ENCODE results near the gene NPTX1.

The NPTX1 gene, protein sequence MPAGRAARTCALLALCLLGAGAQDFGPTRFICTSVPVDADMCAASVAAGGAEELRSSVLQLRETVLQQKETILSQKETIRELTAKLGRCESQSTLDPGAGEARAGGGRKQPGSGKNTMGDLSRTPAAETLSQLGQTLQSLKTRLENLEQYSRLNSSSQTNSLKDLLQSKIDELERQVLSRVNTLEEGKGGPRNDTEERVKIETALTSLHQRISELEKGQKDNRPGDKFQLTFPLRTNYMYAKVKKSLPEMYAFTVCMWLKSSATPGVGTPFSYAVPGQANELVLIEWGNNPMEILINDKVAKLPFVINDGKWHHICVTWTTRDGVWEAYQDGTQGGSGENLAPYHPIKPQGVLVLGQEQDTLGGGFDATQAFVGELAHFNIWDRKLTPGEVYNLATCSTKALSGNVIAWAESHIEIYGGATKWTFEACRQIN

DNA sequence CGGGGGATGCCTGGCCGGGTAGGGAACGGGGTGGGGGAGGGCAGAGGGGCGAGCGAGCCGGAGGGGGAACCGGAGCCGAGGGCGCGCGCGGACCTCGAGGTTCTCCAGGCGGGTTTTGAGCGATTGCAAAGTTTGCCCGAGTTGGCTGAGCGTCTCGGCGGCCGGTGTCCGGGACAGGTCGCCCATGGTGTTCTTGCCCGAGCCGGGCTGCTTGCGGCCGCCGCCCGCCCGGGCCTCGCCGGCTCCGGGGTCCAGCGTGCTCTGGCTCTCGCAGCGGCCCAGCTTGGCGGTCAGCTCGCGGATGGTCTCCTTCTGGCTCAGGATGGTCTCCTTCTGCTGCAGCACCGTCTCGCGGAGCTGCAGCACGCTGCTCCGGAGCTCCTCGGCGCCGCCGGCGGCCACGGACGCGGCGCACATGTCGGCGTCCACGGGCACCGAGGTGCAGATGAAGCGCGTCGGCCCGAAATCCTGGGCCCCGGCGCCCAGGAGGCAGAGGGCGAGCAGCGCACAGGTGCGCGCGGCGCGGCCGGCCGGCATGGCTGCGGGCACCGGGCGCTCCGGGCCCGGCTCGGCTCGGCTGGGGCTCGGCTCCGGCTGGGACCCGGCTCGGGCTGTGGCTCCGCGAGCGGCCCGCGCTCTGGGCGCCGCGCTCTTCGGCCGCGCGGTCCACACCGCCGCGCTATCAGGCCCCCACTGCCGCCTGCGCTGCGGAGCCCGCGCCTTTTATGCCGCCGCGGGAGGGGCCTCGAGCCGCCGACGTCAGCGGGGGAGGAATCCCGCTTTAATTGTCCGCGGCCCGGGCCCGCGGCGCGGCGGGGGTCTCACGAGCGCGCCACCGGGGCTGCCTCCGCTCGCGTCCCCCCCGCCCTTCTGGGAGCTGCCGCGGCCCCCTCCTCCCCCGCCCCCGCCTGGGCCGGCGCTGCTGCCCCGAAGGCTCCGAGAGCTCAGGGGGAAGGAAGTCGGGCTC, at the start of gene NPTX1:
Gene NPTX1 (minus strand): TSS at position 698 of the 967 bp plus-strand sequence. CDS start 161 bp downstream, at position 537.
- no peak for DNase-seq
- Histone ChIP-seq H3K27ac (no peak within 1 kb of the TSS), H3K36me3 (replicated peaks) (no peaks in the 10 kb centered on the region), H3K4me3 (ENCODE audit: low read depth, low read length) (peak within 1 kb of the TSS; percentile 46), H3K27me3 (replicated peaks) (peaks cover 3% of the 10 kb centered on the region)
- TF ChIP-seq, protein P1, sequence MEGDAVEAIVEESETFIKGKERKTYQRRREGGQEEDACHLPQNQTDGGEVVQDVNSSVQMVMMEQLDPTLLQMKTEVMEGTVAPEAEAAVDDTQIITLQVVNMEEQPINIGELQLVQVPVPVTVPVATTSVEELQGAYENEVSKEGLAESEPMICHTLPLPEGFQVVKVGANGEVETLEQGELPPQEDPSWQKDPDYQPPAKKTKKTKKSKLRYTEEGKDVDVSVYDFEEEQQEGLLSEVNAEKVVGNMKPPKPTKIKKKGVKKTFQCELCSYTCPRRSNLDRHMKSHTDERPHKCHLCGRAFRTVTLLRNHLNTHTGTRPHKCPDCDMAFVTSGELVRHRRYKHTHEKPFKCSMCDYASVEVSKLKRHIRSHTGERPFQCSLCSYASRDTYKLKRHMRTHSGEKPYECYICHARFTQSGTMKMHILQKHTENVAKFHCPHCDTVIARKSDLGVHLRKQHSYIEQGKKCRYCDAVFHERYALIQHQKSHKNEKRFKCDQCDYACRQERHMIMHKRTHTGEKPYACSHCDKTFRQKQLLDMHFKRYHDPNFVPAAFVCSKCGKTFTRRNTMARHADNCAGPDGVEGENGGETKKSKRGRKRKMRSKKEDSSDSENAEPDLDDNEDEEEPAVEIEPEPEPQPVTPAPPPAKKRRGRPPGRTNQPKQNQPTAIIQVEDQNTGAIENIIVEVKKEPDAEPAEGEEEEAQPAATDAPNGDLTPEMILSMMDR (IDR thresholded peaks at IDR 0.05; ENCODE audit: low read depth, low read length, missing control alignments): no peak
- in situ Hi-C loops (cut with HindIII; ENCODE audit: low pct_ligation_motif_present, low sequenced_read_pairs): no loop called here

DNA sequence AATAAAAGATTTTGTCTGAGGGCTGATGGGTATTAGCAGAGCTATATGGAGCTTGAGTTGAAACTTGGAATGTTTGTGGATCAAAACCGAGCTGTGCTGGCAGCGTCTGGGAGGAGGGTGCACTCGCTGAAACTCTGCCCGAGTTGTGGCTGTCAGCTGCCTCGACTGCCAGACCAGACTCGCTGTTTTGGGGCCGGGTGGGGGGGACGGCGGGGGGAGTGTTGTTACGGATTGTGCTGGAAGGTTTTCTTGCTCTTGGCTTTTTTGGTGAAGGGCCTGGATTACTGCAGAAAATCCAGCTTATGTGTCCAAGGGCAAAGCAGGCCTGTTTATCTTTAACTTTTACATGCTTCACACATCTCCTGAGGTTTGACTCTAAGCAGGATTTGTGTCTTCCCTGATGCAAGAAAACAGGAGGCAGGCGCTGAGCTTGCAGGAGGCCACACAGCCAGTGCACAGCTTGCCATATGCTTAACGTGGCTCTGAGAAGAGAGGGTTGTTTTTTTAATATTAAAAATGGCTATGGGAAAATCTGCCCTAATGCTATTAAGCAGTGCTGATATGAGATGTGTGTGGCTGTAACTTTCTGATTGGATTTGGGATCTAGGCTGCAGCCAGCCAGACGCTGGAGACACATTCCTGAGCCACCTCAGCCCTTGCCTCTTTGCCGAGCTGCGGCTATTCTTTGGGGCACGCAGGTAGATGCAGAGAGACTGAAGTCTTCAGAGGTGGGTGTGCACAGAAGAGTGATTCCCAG, 47.7 kb upstream of the NPTX1 start:
- no peak for DNase-seq
- no peaks in the 10 kb centered on the region for H3K36me3 ChIP-seq (replicated peaks)
- in situ Hi-C loops (cut with HindIII; ENCODE audit: low pct_ligation_motif_present, low sequenced_read_pairs): no loop called here
- H3K4me3 ChIP-seq (ENCODE audit: low read depth, low read length): no peak overlapping the region
- no peaks in the 10 kb centered on the region for H3K27me3 ChIP-seq (replicated peaks)
- H3K27ac ChIP-seq: no peak overlapping the region
- TF ChIP-seq, protein P1 (IDR thresholded peaks at IDR 0.05; ENCODE audit: low read depth, low read length, missing control alignments): no peak

DNA sequence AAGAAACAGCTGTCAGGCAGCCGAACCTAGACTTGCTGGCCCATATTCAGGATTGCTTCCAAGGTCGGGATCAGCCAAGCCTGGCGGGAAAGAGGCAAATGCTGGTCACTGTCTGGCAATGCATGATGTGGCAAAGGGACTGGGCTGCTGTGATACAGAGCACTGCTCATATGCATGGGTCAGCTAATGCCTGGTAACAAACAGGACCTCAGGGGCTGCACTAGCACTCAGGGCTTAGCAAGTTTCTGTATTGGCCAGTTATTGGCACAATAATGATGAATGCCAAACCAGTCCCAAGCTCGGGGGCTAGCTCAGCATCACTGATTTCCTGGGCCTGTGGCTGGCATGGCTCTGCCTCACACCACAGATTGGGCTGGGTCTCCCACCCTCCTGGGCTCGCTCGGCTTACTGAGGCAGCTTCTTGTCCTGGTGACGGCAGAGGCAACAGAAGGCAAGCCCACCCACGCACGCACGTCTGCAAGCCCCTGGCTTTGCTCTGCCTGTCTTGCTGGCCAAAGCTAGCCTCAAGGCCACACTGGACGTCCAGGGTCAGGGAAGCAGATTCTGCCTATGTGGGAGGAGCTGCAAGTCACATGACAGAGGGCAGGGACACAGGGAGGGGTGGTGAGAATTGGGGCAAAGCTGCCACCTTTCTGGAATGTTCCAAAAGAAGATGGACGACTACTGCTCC, 46.8 kb upstream of the NPTX1 start:
- Histone ChIP-seq H3K27ac (no peak overlapping the region), H3K27me3 (replicated peaks) (no peaks in the 10 kb centered on the region), H3K36me3 (replicated peaks) (no peaks in the 10 kb centered on the region), H3K4me3 (ENCODE audit: low read depth, low read length) (no peak overlapping the region)
- TF ChIP-seq, protein P1 (IDR thresholded peaks at IDR 0.05; ENCODE audit: low read depth, low read length, missing control alignments): no peak
- DNase-seq: no peak
- in situ Hi-C loops (cut with HindIII; ENCODE audit: low pct_ligation_motif_present, low sequenced_read_pairs): no loop called here

DNA sequence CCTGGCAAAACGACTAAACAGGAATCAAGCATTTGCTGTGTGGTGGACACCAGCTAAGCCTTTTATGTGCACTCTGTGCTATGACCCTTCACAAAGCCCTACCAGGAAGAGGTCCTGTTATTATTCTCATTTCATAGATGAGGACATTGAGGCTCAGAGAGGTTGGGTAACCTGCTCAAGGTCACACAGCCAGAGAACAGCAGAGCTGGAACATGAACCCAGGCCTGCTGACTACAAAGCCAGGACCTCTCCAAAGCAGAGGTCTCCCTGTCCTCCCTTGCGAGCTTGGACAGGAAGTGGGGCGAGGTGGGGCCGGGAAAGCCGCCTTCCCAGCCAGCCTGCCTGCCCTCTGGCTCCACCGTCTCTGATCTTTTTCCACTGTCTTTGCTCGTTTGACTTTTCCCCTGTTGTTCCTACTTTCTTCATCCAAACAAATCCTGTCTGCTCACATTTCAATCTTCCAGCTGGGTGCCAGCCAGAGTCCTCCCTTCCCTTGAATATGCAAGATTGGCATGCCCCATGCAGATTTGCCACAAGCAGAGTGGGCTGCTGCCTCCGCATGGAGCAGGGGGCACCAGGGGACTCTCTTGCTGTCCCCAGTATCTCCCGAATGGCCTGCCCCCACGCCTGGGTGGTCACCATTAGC, 44.5 kb upstream of the NPTX1 start:
- in situ Hi-C loops (cut with HindIII; ENCODE audit: low pct_ligation_motif_present, low sequenced_read_pairs): no loop called here
- H3K27ac ChIP-seq: no peak overlapping the region
- DNase-seq: no peak
- no peaks in the 10 kb centered on the region for H3K36me3 ChIP-seq (replicated peaks)
- H3K27me3 ChIP-seq (replicated peaks): no peaks in the 10 kb centered on the region
- H3K4me3 ChIP-seq (ENCODE audit: low read depth, low read length): no peak overlapping the region
- TF ChIP-seq, protein P1 (IDR thresholded peaks at IDR 0.05; ENCODE audit: low read depth, low read length, missing control alignments): no peak

Measured in brain microvascular endothelial cell (primary cell).